Measurements from ENCODE around the gene OR10Z1. TPM values are rescaled to one million over a fixed set of nuclear protein-coding genes. Genes with fewer than 3 reads are reported as not detected.

OR10Z1 gene, protein sequence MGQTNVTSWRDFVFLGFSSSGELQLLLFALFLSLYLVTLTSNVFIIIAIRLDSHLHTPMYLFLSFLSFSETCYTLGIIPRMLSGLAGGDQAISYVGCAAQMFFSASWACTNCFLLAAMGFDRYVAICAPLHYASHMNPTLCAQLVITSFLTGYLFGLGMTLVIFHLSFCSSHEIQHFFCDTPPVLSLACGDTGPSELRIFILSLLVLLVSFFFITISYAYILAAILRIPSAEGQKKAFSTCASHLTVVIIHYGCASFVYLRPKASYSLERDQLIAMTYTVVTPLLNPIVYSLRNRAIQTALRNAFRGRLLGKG
- not detected for total RNA-seq

DNA sequence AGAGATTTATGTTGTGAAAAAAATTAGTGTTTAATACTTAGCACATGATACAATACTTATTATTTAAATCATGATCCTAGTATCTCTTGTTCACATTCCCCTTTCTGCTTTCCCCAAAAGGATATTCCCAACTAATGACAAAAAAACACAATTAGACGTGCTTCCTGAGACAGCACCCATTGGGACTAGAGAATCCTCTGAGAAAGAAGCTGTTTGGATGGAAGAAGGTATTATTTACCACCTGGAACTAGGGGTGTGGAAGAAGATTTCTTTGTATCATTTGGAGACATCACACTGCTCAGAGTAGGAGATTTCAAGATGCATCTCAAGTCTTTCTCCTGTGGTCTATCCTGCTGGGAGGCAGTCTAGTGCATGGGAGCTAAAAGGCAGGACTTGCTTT is at the start of gene OR10Z1:
Gene OR10Z1 (plus strand): TSS at position 301 of the 400 bp plus-strand sequence. CDS start 1,171 bp downstream, outside the sequence.
- intact Hi-C loops (cut with DNase I; ENCODE audit: low total_unique reads), result no loop called here
- TF ChIP-seq EP300 (IDR thresholded peaks at IDR 0.05; ENCODE audit: low read depth) (no peak), POLR2A (IDR thresholded peaks at IDR 0.05) (no peak), POLR2AphosphoS5 (IDR thresholded peaks at IDR 0.05) (no peak)
- TF ChIP-seq, protein P1, sequence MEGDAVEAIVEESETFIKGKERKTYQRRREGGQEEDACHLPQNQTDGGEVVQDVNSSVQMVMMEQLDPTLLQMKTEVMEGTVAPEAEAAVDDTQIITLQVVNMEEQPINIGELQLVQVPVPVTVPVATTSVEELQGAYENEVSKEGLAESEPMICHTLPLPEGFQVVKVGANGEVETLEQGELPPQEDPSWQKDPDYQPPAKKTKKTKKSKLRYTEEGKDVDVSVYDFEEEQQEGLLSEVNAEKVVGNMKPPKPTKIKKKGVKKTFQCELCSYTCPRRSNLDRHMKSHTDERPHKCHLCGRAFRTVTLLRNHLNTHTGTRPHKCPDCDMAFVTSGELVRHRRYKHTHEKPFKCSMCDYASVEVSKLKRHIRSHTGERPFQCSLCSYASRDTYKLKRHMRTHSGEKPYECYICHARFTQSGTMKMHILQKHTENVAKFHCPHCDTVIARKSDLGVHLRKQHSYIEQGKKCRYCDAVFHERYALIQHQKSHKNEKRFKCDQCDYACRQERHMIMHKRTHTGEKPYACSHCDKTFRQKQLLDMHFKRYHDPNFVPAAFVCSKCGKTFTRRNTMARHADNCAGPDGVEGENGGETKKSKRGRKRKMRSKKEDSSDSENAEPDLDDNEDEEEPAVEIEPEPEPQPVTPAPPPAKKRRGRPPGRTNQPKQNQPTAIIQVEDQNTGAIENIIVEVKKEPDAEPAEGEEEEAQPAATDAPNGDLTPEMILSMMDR (IDR thresholded peaks at IDR 0.05), result no peak
- Histone ChIP-seq H3K27me3 (no peaks in the 10 kb centered on the region), H3K4me3 (no peak within 1 kb of the TSS), H3K4me1 (no peaks in the 10 kb centered on the region), H3K27ac (no peak within 1 kb of the TSS), H3K36me3 (no peaks in the 10 kb centered on the region), H3K9me3 (no peaks in the 10 kb centered on the region)
- DNase-seq, result no peak
- in situ Hi-C loops (cut with MboI; ENCODE audit: low pct_ligation_motif_present in 1 of 4, low pct_unique_long_range_greater_than_20kb in 1 of 4, low sequenced_read_pairs in 3 of 4), result no loop called here
- WGBS, 2 donors (ENCODE audit: low coverage in 1 of 2), result 54 to 68% methylated on average over 1 of the region's 1 CpG

DNA sequence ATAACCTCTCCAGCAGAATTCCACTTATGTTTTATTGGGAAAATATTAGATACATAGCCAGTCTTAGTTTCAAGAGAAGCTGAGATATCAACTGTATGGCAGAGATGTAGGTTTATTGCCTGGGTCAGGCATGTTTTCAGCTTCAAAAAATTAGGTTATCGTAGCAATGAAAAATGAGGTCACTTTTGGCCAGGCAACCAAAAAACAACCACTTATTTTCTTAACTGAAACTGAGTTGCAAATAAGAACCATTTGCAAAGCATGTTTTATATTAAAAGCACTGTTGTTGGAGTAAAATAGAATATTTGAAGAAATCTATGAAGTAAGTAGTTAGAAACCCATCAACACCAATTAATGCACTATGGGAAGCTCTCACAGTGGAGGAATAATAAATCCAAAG is 45.4 kb upstream of the OR10Z1 start:
- H3K9me3 ChIP-seq, result no peaks in the 10 kb centered on the region
- intact Hi-C loops (cut with DNase I; ENCODE audit: low total_unique reads) (no loop called here), in situ Hi-C loops (cut with MboI; ENCODE audit: low pct_ligation_motif_present in 1 of 4, low pct_unique_long_range_greater_than_20kb in 1 of 4, low sequenced_read_pairs in 3 of 4) (no loop called here)
- TF ChIP-seq, protein P1 (IDR thresholded peaks at IDR 0.05), result no peak
- TF ChIP-seq POLR2A (IDR thresholded peaks at IDR 0.05) (no peak), EP300 (IDR thresholded peaks at IDR 0.05; ENCODE audit: low read depth) (no peak), POLR2AphosphoS5 (IDR thresholded peaks at IDR 0.05) (no peak)
- no peaks in the 10 kb centered on the region for H3K36me3 ChIP-seq
- DNase-seq, result no peak
- WGBS, 2 donors (ENCODE audit: low coverage in 1 of 2), result 70 to 82% methylated on average over 1 of the region's 1 CpG
- H3K4me3 ChIP-seq, result no peak overlapping the region
- no peaks in the 10 kb centered on the region for H3K4me1 ChIP-seq
- H3K27me3 ChIP-seq, result no peaks in the 10 kb centered on the region
- H3K27ac ChIP-seq, result no peak overlapping the region

DNA sequence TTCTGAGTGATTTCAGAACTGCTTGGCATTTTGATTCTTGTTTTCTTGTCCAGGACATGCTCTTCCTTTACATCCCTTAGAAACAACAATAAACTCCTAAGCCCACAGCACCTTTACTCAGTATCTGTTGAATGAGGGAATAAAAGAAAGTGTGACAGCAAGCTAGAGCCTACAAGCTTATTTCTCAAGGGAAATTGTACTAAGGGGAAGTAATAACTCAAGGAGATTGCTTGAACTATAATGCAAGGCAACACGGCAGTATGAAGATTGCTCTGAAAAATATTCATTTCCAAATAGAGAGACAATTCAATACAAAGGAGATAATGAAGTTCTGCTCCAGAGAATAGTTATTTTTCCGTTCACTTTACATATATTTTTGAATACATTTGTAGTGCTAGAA is 41.2 kb upstream of the OR10Z1 start:
- Histone ChIP-seq H3K4me3 (no peak overlapping the region), H3K27me3 (no peaks in the 10 kb centered on the region), H3K9me3 (no peaks in the 10 kb centered on the region), H3K36me3 (no peaks in the 10 kb centered on the region), H3K4me1 (no peaks in the 10 kb centered on the region), H3K27ac (no peak overlapping the region)
- in situ Hi-C loops (cut with MboI; ENCODE audit: low pct_ligation_motif_present in 1 of 4, low pct_unique_long_range_greater_than_20kb in 1 of 4, low sequenced_read_pairs in 3 of 4) (no loop called here), intact Hi-C loops (cut with DNase I; ENCODE audit: low total_unique reads) (no loop called here)
- TF ChIP-seq EP300 (IDR thresholded peaks at IDR 0.05; ENCODE audit: low read depth) (no peak), POLR2A (IDR thresholded peaks at IDR 0.05) (no peak), POLR2AphosphoS5 (IDR thresholded peaks at IDR 0.05) (no peak)
- TF ChIP-seq, protein P1 (IDR thresholded peaks at IDR 0.05), result no peak
- DNase-seq, result no peak
- 60 to 69% methylated on average over 2 of the region's 2 CpGs for WGBS, 2 donors (ENCODE audit: low coverage in 1 of 2)

DNA sequence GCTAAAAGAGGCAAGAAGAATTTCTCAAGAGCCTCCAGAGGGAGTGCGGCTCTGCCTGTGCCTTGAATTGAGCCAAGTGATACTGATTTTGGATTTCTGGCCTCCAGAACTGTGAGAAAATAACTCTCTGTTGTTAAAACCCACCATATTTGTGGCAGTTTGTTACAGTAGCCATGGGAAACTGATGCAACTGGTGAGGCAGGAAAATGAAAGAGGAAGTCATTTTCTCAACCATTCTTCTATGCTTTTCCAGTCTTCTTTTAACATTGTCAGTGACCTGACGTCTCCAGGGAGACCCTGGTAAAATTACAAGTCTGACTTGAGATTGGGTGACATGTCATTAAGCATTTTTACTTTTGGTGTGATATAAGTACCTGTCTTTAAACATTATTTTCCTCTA is 40.5 kb upstream of the OR10Z1 start:
- Histone ChIP-seq H3K4me3 (no peak overlapping the region), H3K9me3 (no peaks in the 10 kb centered on the region), H3K27me3 (no peaks in the 10 kb centered on the region), H3K36me3 (no peaks in the 10 kb centered on the region), H3K4me1 (no peaks in the 10 kb centered on the region), H3K27ac (no peak overlapping the region)
- WGBS, 2 donors (ENCODE audit: low coverage in 1 of 2), result 72% methylated on average over 2 of the region's 2 CpGs; no CpG with 5 or more reads in 1 of the 2 donors
- in situ Hi-C loops (cut with MboI; ENCODE audit: low pct_ligation_motif_present in 1 of 4, low pct_unique_long_range_greater_than_20kb in 1 of 4, low sequenced_read_pairs in 3 of 4) (no loop called here), intact Hi-C loops (cut with DNase I; ENCODE audit: low total_unique reads) (no loop called here)
- TF ChIP-seq, protein P1 (IDR thresholded peaks at IDR 0.05), result no peak
- TF ChIP-seq POLR2AphosphoS5 (IDR thresholded peaks at IDR 0.05) (no peak), EP300 (IDR thresholded peaks at IDR 0.05; ENCODE audit: low read depth) (no peak), POLR2A (IDR thresholded peaks at IDR 0.05) (no peak)
- no peak for DNase-seq
